HG02884 (cell line): ENCODE measurements around the gene SPDYE18.
"Not testable (repeated sequence)": the region's sequence is repeated elsewhere in the genome, so short reads cannot be mapped to it uniquely, and the experiment has no call there.

Source experiments
- ATAC-seq: cut with Tn5 transposase; IDR thresholded peaks from one replicate; pipeline ENCODE4 v1.9.1; 2021; ENCODE audit warnings: mild to moderate bottlenecking, moderate library complexity; ENCODE audit not compliant: unreplicated experiment

The SPDYE18 gene

GRCh38 chr7:77006127-77007110 is 55.9 kb downstream of the SPDYE18 start:
- not testable (repeated sequence) for ATAC-seq

- not testable (repeated sequence) for ATAC-seq
Measured at GRCh38 chr7:77005461-77006057, 56.8 kb downstream of the SPDYE18 start.

GRCh38 chr7:77004151-77004550 is 58.2 kb downstream of the SPDYE18 start:
- ATAC-seq: not testable (repeated sequence)

- not testable (repeated sequence) for ATAC-seq
Measured at GRCh38 chr7:77003241-77003640, 59.1 kb downstream of the SPDYE18 start.

GRCh38 chr7:77002678-77003233 is 59.6 kb downstream of the SPDYE18 start:
- ATAC-seq: not testable (repeated sequence)

- not testable (repeated sequence) for ATAC-seq
Measured at GRCh38 chr7:77002104-77002503, 60.3 kb downstream of the SPDYE18 start.
